Right lobe of liver (tissue), 6 donors: ENCODE data around the gene PACRG. TPM values are rescaled to one million over a fixed set of nuclear protein-coding genes. Genes with fewer than 3 reads are reported as not detected.

Experiments
- ATAC-seq, 4 donors: fragments of 200-7000 bp; cut with Tn5 transposase; one replicate each; pipeline ENCODE4 v1.9.1; 2020; ENCODE audit warnings: mild to moderate bottlenecking in 4 of 4, moderate library complexity in 4 of 4
- DNase-seq, 3 donors: peaks; one replicate each; pipeline ENCODE4 v3.0.0-alpha.2; 2020
- H3K27ac ChIP-seq, 3 donors: fragments of 200-600 bp; one replicate each; pipeline ENCODE4 v1.8.0; 2022
- H3K27me3 ChIP-seq, 2 donors: fragments of 200-600 bp; one replicate each; pipeline ENCODE4 v1.8.0; 2022
- H3K36me3 ChIP-seq, 4 donors: fragments of 200-600 bp; sonication (generic) in 1 of 4; one replicate each; pipeline versions ENCODE4 v1.5.1 to v1.8.0; 2017 to 2022; ENCODE audit warnings: control low read depth in 1 of 4
- H3K4me1 ChIP-seq, 4 donors: fragments of 200-600 bp; sonication (generic) in 1 of 4; one replicate each; pipeline versions ENCODE4 v1.5.1 to v1.8.0; 2017 to 2022; ENCODE audit warnings: control low read depth in 1 of 4
- H3K4me3 ChIP-seq, 3 donors: fragments of 200-600 bp; one replicate each; pipeline ENCODE4 v1.8.0; 2022
- H3K9me3 ChIP-seq, 4 donors: fragments of 200-600 bp; sonication (generic) in 1 of 4; one replicate each; pipeline versions ENCODE4 v1.5.1 to v1.8.0; 2017 to 2022; ENCODE audit warnings: control low read depth in 1 of 4
- POLR2A ChIP-seq: fragments of 450-650 bp; IDR thresholded peaks from one replicate; pipeline ENCODE4 v1.6.1; 2017; ENCODE audit warnings: antibody characterized with exemption, mild to moderate bottlenecking
- WGBS: methylation state at CpG from one replicate; pipeline ENCODE4 v1.1.6; 2018; ENCODE audit warnings: low coverage, low lambda C conversion rate; ENCODE audit not compliant: insufficient coverage; ENCODE audit errors: missing lambda C conversion rate; 5-methylcytosine and 5-hydroxymethylcytosine counted together
- intact Hi-C, 2 donors: fragments of 100-400 bp; cut with DNase I; formaldehyde crosslinking; loops; one replicate each; pipeline versions ENCODE4 v1.11.2 to v1.14.1; 2022
- total RNA-seq, 6 experiments: library from RNA; depleted of rRNA in 2 of 6; stranded (reverse); fragments of >200 nt in 2 of 6; fragmentation: NEBNext Ultra II Directional in 3 of 6; extraction: Animal tissue kit (Norgen Biotek cat#: 25700) in 3 of 6; gene quantifications; one replicate each; pipeline versions ENCODE4 v1.1.0 to v1.2.4, GENCODE V29; 2016 to 2023
- TF ChIP-seq, protein P1 (sequence below), 4 donors: fragments of 200-600 bp in 3 of 4; fragments of 450-650 bp in 1 of 4; IDR thresholded peaks; one replicate each; pipeline versions ENCODE4 v1.5.1 to v1.8.0; 2016 to 2022; ENCODE audit warnings: antibody characterized with exemption in 4 of 4, mild to moderate bottlenecking in 2 of 4
- donor health status: DM: no; HTN: yes; CAD: no.
- donor health status: DM: no; HTN: no; CAD: no.
- donor health status: DM: no; HTN: no; CAD: no.
- donor health status: DM: no; HTN: yes; CAD: no.
- donor health status: DM: no; HTN: yes; CAD: no.

Gene PACRG
- total RNA-seq, 6 experiments from 2014 or later = 0.25 to 5.3 (median 2.7) TPM

DNA sequence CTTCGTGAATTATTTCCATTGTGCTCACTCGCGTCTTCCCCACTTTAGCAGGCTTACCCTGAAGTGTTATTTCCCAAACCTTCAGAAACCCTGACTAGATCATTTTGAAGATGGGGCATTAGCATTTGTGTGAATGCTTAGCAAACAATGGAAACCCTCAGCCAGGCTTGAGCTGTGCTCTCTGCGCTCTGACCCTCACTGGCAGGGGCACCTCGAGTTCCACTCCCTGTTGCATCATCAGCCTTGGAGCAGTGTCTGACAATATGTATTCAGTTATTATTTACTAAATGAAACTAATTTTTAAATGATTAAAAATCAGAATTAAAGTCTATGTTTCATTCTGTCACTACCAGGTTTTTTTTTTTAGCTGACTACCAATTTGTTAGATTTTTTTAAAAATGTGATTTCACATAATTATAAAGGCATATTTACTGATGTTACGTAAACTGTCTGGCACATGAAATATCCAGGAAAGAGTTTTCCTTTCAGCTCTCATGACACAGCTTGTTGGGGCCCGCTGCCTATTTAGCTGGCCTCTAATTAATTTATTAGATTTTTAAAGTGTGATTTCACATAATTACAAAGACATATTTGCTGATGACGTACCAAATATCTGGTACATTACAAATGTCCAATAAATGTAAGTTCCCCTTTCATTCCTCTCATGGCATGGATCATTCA lies 155.2 kb downstream of the PACRG start:
- peak; percentile 45 to 83 (median 68) for DNase-seq

DNA sequence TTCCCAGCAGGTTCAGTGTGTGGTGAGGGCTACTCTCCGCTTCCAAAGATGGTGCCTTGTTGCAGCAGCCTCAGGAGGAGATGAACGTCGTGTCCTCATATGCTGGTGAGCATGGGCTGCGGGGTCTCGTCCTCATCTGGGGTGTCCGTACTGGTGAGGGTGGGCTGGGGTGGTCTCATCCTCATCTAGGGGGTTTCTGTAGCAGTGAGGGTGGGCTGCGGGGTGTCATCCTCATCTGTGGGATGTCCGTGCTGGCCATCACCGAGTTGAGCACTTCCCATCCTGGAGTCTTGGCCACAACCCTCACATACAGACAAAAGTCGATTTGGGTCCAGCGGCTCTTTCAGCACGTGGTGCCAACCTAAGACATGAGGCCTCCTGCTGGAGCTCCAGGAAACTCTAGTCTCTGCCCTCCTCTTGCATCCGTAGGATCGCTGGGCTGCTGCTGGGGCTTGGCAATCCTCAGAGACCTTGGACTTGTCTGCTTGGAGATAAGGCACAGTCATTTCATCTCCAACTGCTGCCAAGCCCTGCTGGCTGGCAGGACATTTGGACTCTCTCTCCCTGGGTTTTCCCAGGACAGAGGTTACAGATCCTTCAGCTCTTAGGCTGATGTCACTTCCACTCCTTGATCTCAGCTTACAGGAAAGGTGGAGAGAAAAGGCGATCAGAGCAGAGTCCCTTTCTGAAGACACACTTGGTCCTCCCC lies 160.4 kb downstream of the PACRG start:
- intact Hi-C loops = no loop called here
- peaks cover 0 to 12% (median 0%) of the 10 kb centered on the region in 4 donors for H3K4me1 ChIP-seq
- peak overlapping the region in 1 of 3 donors; percentile 37 for H3K27ac ChIP-seq
- peak; percentile 82 to 99 (median 96) for ATAC-seq
- WGBS = 85% methylated on average over 5 of the region's 15 CpGs
- no peaks in the 10 kb centered on the region for H3K36me3 ChIP-seq
- H3K27me3 ChIP-seq = no peaks in the 10 kb centered on the region
- peak; percentile 56 to 86 (median 74) for DNase-seq
- no peak overlapping the region for H3K4me3 ChIP-seq
- TF ChIP-seq POLR2A = no peak
- TF ChIP-seq, protein P1, sequence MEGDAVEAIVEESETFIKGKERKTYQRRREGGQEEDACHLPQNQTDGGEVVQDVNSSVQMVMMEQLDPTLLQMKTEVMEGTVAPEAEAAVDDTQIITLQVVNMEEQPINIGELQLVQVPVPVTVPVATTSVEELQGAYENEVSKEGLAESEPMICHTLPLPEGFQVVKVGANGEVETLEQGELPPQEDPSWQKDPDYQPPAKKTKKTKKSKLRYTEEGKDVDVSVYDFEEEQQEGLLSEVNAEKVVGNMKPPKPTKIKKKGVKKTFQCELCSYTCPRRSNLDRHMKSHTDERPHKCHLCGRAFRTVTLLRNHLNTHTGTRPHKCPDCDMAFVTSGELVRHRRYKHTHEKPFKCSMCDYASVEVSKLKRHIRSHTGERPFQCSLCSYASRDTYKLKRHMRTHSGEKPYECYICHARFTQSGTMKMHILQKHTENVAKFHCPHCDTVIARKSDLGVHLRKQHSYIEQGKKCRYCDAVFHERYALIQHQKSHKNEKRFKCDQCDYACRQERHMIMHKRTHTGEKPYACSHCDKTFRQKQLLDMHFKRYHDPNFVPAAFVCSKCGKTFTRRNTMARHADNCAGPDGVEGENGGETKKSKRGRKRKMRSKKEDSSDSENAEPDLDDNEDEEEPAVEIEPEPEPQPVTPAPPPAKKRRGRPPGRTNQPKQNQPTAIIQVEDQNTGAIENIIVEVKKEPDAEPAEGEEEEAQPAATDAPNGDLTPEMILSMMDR (IDR thresholded peaks at IDR 0.05) = no peak
- no peaks in the 10 kb centered on the region for H3K9me3 ChIP-seq

More for the DNA sequence above, 155.2 kb downstream of the PACRG start:
- no peak for TF ChIP-seq POLR2A
- TF ChIP-seq, protein P1 (IDR thresholded peaks at IDR 0.05) = no peak
- H3K9me3 ChIP-seq = no peaks in the 10 kb centered on the region
- ATAC-seq = peak; percentile 90 to 96 (median 93)
- H3K36me3 ChIP-seq = no peaks in the 10 kb centered on the region
- intact Hi-C loops = no loop called here
- no peaks in the 10 kb centered on the region for H3K27me3 ChIP-seq
- no peak overlapping the region for H3K4me3 ChIP-seq
- H3K27ac ChIP-seq = peak overlapping the region in 1 of 3 donors; percentile 27
- WGBS = 57% methylated on average over 8 of the region's 8 CpGs
- no peaks in the 10 kb centered on the region for H3K4me1 ChIP-seq

DNA sequence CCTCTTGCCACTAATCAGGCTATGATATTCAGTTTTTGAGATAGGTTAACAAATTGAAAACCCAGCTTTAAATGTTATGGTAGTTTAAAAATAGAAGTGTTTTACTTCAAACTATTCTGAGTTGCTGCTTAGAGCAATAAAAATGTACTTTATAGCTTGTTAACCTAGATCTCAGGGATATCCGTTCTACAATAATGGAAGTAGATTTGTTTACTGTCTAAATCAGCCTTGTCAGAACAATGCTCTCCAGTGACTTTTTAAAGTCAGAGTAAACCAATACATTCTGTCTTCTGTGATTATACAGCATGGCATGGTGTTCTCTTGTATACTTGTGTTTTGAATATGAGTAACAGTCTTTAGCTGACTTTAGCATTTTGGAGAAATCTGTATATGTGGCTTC lies 161.5 kb downstream of the PACRG start:
- Histone ChIP-seq H3K4me1 (peaks cover 0 to 12% (median 0%) of the 10 kb centered on the region in 4 donors), H3K27me3 (no peaks in the 10 kb centered on the region), H3K36me3 (no peaks in the 10 kb centered on the region), H3K4me3 (no peak overlapping the region), H3K27ac (no peak overlapping the region), H3K9me3 (no peaks in the 10 kb centered on the region)
- no peak for DNase-seq
- intact Hi-C loops = no loop called here
- ATAC-seq = no peak
- WGBS = 45% methylated on average over 1 of the region's 1 CpG
- TF ChIP-seq POLR2A = no peak
- TF ChIP-seq, protein P1 (IDR thresholded peaks at IDR 0.05) = no peak

DNA sequence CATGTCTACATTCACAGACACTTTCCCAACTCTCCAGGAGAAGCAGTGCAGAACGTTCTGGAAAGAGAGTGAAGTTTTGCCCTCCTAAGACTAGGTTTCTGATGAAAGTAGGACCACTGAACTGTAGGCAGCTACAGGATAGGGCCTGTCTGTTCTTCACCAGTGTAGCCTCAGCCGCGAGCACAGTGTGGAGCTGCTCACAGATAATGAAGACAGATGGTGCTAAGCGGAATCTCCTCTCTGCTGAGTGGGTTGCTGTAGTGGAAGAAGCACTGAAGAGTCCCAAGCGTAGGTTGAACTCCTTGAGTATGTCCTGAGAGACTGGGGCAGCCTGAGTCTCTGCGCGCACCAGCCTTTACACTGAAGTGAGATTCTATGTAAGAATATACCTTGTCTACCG lies 170.2 kb downstream of the PACRG start:
- TF ChIP-seq, protein P1 (IDR thresholded peaks at IDR 0.05) = no peak
- no peak for TF ChIP-seq POLR2A
- 75% methylated on average over 4 of the region's 8 CpGs for WGBS
- intact Hi-C loops = no loop called here

More for the DNA sequence above, 170.2 kb downstream of the PACRG start:
- Histone ChIP-seq H3K9me3 (no peaks in the 10 kb centered on the region), H3K4me3 (no peak overlapping the region), H3K27me3 (no peaks in the 10 kb centered on the region), H3K4me1 (no peaks in the 10 kb centered on the region), H3K36me3 (no peaks in the 10 kb centered on the region), H3K27ac (no peak overlapping the region)
- DNase-seq (no peak), ATAC-seq (no peak)
